Right lobe of liver (tissue), 6 donors: ENCODE data around the gene GRB7. TPM values are rescaled to one million over a fixed set of nuclear protein-coding genes. Genes with fewer than 3 reads are reported as not detected.
"Not testable (repeated sequence)": the region's sequence is repeated elsewhere in the genome, so short reads cannot be mapped to it uniquely, and the experiment has no call there.

ENCODE experiments used
- ATAC-seq, 4 donors: fragments of 200-7000 bp; cut with Tn5 transposase; one replicate each; pipeline ENCODE4 v1.9.1; 2020; ENCODE audit warnings: mild to moderate bottlenecking in 4 of 4, moderate library complexity in 4 of 4
- DNase-seq, 3 donors: peaks; one replicate each; pipeline ENCODE4 v3.0.0-alpha.2; 2020
- H3K27ac ChIP-seq, 3 donors: fragments of 200-600 bp; one replicate each; pipeline ENCODE4 v1.8.0; 2022
- H3K27me3 ChIP-seq, 2 donors: fragments of 200-600 bp; one replicate each; pipeline ENCODE4 v1.8.0; 2022
- H3K36me3 ChIP-seq, 4 donors: fragments of 200-600 bp; sonication (generic) in 1 of 4; one replicate each; pipeline versions ENCODE4 v1.5.1 to v1.8.0; 2017 to 2022; ENCODE audit warnings: control low read depth in 1 of 4
- H3K4me1 ChIP-seq, 4 donors: fragments of 200-600 bp; sonication (generic) in 1 of 4; one replicate each; pipeline versions ENCODE4 v1.5.1 to v1.8.0; 2017 to 2022; ENCODE audit warnings: control low read depth in 1 of 4
- H3K4me3 ChIP-seq, 3 donors: fragments of 200-600 bp; one replicate each; pipeline ENCODE4 v1.8.0; 2022
- H3K9me3 ChIP-seq, 4 donors: fragments of 200-600 bp; sonication (generic) in 1 of 4; one replicate each; pipeline versions ENCODE4 v1.5.1 to v1.8.0; 2017 to 2022; ENCODE audit warnings: control low read depth in 1 of 4
- CTCF ChIP-seq, 4 donors: fragments of 200-600 bp in 3 of 4; fragments of 450-650 bp in 1 of 4; IDR thresholded peaks; one replicate each; pipeline versions ENCODE4 v1.5.1 to v1.8.0; 2016 to 2022; ENCODE audit warnings: antibody characterized with exemption in 4 of 4, mild to moderate bottlenecking in 2 of 4
- POLR2A ChIP-seq: fragments of 450-650 bp; IDR thresholded peaks from one replicate; pipeline ENCODE4 v1.6.1; 2017; ENCODE audit warnings: antibody characterized with exemption, mild to moderate bottlenecking
- WGBS: methylation state at CpG from one replicate; pipeline ENCODE4 v1.1.6; 2018; ENCODE audit warnings: low coverage, low lambda C conversion rate; ENCODE audit not compliant: insufficient coverage; ENCODE audit errors: missing lambda C conversion rate; 5-methylcytosine and 5-hydroxymethylcytosine counted together
- intact Hi-C, 2 donors: fragments of 100-400 bp; cut with DNase I; formaldehyde crosslinking; loops; one replicate each; pipeline versions ENCODE4 v1.11.2 to v1.14.1; 2022
- total RNA-seq, 6 experiments: library from RNA; depleted of rRNA in 2 of 6; stranded (reverse); fragments of >200 nt in 2 of 6; fragmentation: NEBNext Ultra II Directional in 3 of 6; extraction: Animal tissue kit (Norgen Biotek cat#: 25700) in 3 of 6; gene quantifications; one replicate each; pipeline versions ENCODE4 v1.1.0 to v1.2.4, GENCODE V29; 2016 to 2023
- donor health status: DM: no; HTN: yes; CAD: no.
- donor health status: DM: no; HTN: no; CAD: no.
- donor health status: DM: no; HTN: no; CAD: no.
- donor health status: DM: no; HTN: yes; CAD: no.
- donor health status: DM: no; HTN: yes; CAD: no.

GRB7 gene
- total RNA-seq, 6 experiments from 2014 or later: 2.1 to 10.9 (median 7.5) TPM

DNA sequence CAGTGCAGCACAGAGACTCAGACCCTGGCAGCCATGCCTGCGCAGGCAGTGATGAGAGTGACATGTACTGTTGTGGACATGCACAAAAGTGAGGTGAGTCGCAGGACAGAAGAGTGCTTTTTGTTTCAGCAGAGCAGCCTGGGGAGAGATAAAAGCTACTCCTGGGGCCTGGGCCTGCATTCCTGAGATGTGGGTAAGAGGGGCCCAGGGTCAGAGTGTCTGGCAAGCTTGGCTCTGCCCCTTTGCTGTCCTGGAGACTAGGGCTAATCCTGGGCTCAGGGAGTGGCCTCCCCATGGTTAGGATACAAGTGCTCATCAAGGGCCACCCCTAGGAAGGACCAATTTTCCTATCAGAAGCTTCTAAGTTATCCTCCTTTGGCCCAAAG is 42.7 kb upstream of the GRB7 start:
- ATAC-seq: peak in 2 of 4 donors; percentile 2 to 11

GRCh38 chr17:39696731-39697130 is 41.0 kb upstream of the GRB7 start:
- intact Hi-C loops: no loop called here
- H3K27me3 ChIP-seq: no peaks in the 10 kb centered on the region
- DNase-seq (no peak), ATAC-seq (no peak)
- WGBS: no CpG with 5 or more reads among the region's 6 CpGs
- TF ChIP-seq POLR2A: no peak
- no peak for TF ChIP-seq CTCF (IDR thresholded peaks at IDR 0.05)
- H3K27ac ChIP-seq: no peak overlapping the region
- peaks cover 0 to 30% (median 13%) of the 10 kb centered on the region in 4 donors for H3K4me1 ChIP-seq
- no peaks in the 10 kb centered on the region for H3K36me3 ChIP-seq
- H3K4me3 ChIP-seq: no peak overlapping the region
- no peaks in the 10 kb centered on the region for H3K9me3 ChIP-seq

More for the DNA sequence above, 42.7 kb upstream of the GRB7 start:
- 93% methylated on average over 2 of the region's 2 CpGs for WGBS
- peaks cover 0 to 21% (median 9%) of the 10 kb centered on the region in 4 donors for H3K4me1 ChIP-seq
- H3K27me3 ChIP-seq: no peaks in the 10 kb centered on the region
- H3K9me3 ChIP-seq: no peaks in the 10 kb centered on the region
- no peak overlapping the region for H3K4me3 ChIP-seq
- H3K27ac ChIP-seq: peak overlapping the region in 2 of 3 donors; percentile 66 to 80
- DNase-seq: no peak
- TF ChIP-seq CTCF (IDR thresholded peaks at IDR 0.05) (no peak), POLR2A (no peak)
- intact Hi-C loops: no loop called here
- no peaks in the 10 kb centered on the region for H3K36me3 ChIP-seq

DNA sequence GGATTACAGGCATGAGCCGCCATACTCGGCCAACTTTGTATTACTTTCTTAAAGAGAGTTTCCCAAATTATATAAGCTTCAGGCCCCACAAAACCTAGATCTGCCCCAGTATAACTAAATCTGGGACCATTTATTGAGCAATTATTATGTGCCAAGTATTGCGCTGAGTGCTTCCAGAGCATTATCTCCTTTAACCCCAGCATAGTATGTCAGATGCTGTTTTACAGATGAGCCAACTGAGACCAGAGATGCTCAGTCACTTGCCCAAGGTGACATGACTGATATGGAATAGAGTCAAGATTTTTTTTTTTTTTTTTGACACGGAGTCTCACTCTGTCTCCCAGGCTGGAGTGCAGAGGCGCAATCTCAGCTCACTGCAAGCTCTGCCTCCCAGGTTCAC is 39.8 kb upstream of the GRB7 start:
- Histone ChIP-seq H3K9me3 (no peaks in the 10 kb centered on the region), H3K4me3 (no peak overlapping the region), H3K27ac (no peak overlapping the region), H3K4me1 (peaks cover 0 to 42% (median 20%) of the 10 kb centered on the region in 4 donors), H3K27me3 (no peaks in the 10 kb centered on the region), H3K36me3 (no peaks in the 10 kb centered on the region)
- TF ChIP-seq POLR2A (no peak), CTCF (IDR thresholded peaks at IDR 0.05) (no peak)
- intact Hi-C loops: no loop called here
- no peak for DNase-seq
- no peak for ATAC-seq
- WGBS: 90% methylated on average over 3 of the region's 5 CpGs

GRCh38 chr17:39699157-39699817 is 38.5 kb upstream of the GRB7 start:
- intact Hi-C loops: not testable (repeated sequence)

GRCh38 chr17:39699818-39700147 is 38.0 kb upstream of the GRB7 start, which contains the start of gene ERBB2:
Gene ERBB2 (plus strand): TSS chr17:39700064. CDS start chr17:39700239, 175 bp downstream.
- peak in 3 of 4 donors; percentile 13 to 45 (median 31) for ATAC-seq
- Histone ChIP-seq H3K4me3 (peak within 1 kb of the TSS; percentile 54 to 78 (median 62)), H3K4me1 (peaks cover 0 to 55% (median 27%) of the 10 kb centered on the region in 4 donors), H3K9me3 (no peaks in the 10 kb centered on the region), H3K27ac (peak within 1 kb of the TSS; percentile 34 to 95 (median 35)), H3K27me3 (no peaks in the 10 kb centered on the region), H3K36me3 (no peaks in the 10 kb centered on the region)
- TF ChIP-seq POLR2A (peak; percentile 42), CTCF (IDR thresholded peaks at IDR 0.05) (no peak)
- 1% methylated on average over 12 of the region's 20 CpGs for WGBS
- intact Hi-C loops: no loop called here
- peak in 1 of 3 donors; percentile 59 for DNase-seq

More at GRCh38 chr17:39699157-39699817, 38.5 kb upstream of the GRB7 start:
- Histone ChIP-seq H3K27ac (peak overlapping the region in 2 of 3 donors; percentile 35 to 95), H3K4me1 (peaks cover 0 to 53% (median 27%) of the 10 kb centered on the region in 4 donors), H3K4me3 (peak overlapping the region; percentile 54 to 78 (median 62))
- not testable (repeated sequence) for ATAC-seq, H3K27me3 ChIP-seq, H3K36me3 ChIP-seq, H3K9me3 ChIP-seq, DNase-seq
- 34% methylated on average over 7 of the region's 11 CpGs for WGBS
